Measurements from ENCODE around the gene POU2AF1. TPM values are rescaled to one million over a fixed set of nuclear protein-coding genes. Genes with fewer than 3 reads are reported as not detected.

Gene POU2AF1
- polyA plus RNA-seq, 2 donors = 0.55 to 0.73 TPM

DNA sequence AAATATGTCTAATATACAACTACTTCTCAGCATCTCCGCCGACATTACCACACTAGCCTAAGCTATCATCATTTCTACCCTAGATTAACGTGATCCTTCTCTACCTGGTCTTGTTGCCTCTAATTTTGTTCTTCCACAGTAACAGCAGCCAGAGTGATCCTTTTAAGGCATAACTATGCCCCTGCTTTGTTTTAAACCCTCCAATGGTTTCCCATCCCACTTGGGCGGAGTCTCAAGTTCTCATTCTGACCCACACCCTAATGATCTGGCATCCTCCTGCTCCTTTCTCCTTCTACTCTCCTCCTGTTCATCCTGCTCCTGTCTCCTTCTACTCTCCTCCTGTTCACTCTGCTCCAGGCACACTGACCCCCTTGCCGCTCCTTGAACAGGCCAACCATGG lies 31.9 kb upstream of the POU2AF1 start:
- no peak overlapping the region for H3K27ac ChIP-seq (ENCODE audit: low read depth in 2 of 2, low read length in 1 of 2)

DNA sequence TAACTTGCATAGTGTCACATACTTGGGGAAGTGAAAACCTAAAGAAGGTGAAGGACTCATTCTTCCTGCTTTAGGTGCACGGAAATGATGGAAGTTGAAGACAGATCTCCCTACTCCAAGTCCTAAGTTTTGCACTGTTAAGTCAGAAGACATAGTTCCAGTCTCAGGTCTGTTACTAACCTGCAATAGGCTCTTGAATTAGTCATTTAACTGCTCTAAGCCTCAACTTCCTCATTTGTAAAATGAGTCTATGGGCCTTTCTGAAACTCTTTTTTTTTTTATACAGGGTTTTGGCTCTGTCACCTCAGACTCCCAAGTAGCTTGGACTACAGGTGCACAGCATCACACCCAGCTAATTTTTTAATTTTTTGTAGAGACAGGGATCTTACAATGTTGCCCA lies 30.8 kb upstream of the POU2AF1 start:
- Histone ChIP-seq H3K36me3 (ENCODE audit: control insufficient read depth in 2 of 2, insufficient read depth in 2 of 2, low read length in 1 of 2) (no peaks in the 10 kb centered on the region), H3K27ac (ENCODE audit: low read depth in 2 of 2, low read length in 1 of 2) (no peak overlapping the region), H3K4me1 (ENCODE audit: control insufficient read depth in 2 of 2, insufficient read depth in 2 of 2, low read length in 1 of 2) (peaks cover 0 to 2% of the 10 kb centered on the region in 2 donors), H3K4me3 (ENCODE audit: low read depth in 1 of 2, low read length in 2 of 2) (no peak overlapping the region), H3K27me3 (ENCODE audit: control insufficient read depth in 1 of 2, insufficient read depth in 2 of 2, low read length in 2 of 2) (no peaks in the 10 kb centered on the region), H3K9me3 (ENCODE audit: control insufficient read depth in 2 of 2, insufficient read depth in 1 of 2, low read depth in 1 of 2, low read length in 1 of 2) (no peaks in the 10 kb centered on the region)
- WGBS, 2 donors = 79 to 84% methylated on average over 1 of the region's 1 CpG

More for the DNA sequence above, 31.9 kb upstream of the POU2AF1 start:
- no peaks in the 10 kb centered on the region for H3K27me3 ChIP-seq (ENCODE audit: control insufficient read depth in 1 of 2, insufficient read depth in 2 of 2, low read length in 2 of 2)
- H3K4me1 ChIP-seq (ENCODE audit: control insufficient read depth in 2 of 2, insufficient read depth in 2 of 2, low read length in 1 of 2) = peaks cover 0 to 2% of the 10 kb centered on the region in 2 donors
- H3K4me3 ChIP-seq (ENCODE audit: low read depth in 1 of 2, low read length in 2 of 2) = no peak overlapping the region
- WGBS, 2 donors = 93 to 99% methylated on average over 5 of the region's 5 CpGs
- no peaks in the 10 kb centered on the region for H3K36me3 ChIP-seq (ENCODE audit: control insufficient read depth in 2 of 2, insufficient read depth in 2 of 2, low read length in 1 of 2)
- no peaks in the 10 kb centered on the region for H3K9me3 ChIP-seq (ENCODE audit: control insufficient read depth in 2 of 2, insufficient read depth in 1 of 2, low read depth in 1 of 2, low read length in 1 of 2)

DNA sequence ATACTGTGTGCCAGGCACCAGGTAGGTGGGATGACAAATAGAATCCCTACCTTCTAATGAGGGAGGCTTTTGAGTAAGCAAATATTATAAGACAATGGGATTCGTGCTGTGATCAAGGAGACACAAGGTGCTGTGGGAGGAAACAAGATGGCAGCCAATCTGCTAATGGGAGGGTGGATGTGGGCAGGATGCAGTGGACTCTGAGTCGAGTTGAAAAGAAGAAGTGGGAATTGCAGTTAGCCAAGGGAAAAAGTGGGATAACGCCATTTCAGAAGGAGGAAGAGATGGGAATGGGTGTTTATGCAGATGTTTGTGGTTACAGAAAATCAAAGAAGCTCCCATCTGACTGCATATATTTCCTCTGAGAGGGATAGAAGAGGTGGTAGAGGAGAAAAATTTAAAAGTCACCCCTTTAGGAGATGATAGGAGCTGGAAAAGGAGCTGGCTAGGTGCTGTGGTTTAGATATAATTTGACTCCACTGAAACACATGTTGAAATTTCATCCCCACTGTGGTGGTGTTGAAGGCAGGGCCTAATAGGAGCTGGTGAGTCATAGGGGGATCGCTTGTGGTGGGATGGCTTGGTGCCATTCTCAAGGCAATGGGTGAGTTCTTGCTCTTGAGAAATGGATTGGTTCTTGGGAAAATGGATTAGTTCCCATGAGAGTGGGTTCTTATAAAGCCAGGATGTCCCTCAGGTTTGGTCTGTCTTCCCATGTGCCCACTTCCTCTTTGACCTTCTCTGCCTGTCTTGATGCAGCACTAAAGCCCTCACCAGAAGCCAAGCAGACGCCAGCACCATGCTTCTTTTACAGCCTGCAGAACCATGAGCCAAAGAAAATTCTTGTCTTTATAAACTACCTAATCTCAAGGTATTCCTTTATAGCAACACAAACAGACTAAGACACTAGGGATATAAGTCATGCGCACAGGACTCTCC lies 30.0 kb upstream of the POU2AF1 start:
- WGBS, 2 donors = 77 to 88% methylated on average over 6 of the region's 6 CpGs
- Histone ChIP-seq H3K4me1 (ENCODE audit: control insufficient read depth in 2 of 2, insufficient read depth in 2 of 2, low read length in 1 of 2) (no peaks in the 10 kb centered on the region), H3K4me3 (ENCODE audit: low read depth in 1 of 2, low read length in 2 of 2) (no peak overlapping the region), H3K9me3 (ENCODE audit: control insufficient read depth in 2 of 2, insufficient read depth in 1 of 2, low read depth in 1 of 2, low read length in 1 of 2) (no peaks in the 10 kb centered on the region), H3K36me3 (ENCODE audit: control insufficient read depth in 2 of 2, insufficient read depth in 2 of 2, low read length in 1 of 2) (no peaks in the 10 kb centered on the region), H3K27ac (ENCODE audit: low read depth in 2 of 2, low read length in 1 of 2) (no peak overlapping the region), H3K27me3 (ENCODE audit: control insufficient read depth in 1 of 2, insufficient read depth in 2 of 2, low read length in 2 of 2) (no peaks in the 10 kb centered on the region)

DNA sequence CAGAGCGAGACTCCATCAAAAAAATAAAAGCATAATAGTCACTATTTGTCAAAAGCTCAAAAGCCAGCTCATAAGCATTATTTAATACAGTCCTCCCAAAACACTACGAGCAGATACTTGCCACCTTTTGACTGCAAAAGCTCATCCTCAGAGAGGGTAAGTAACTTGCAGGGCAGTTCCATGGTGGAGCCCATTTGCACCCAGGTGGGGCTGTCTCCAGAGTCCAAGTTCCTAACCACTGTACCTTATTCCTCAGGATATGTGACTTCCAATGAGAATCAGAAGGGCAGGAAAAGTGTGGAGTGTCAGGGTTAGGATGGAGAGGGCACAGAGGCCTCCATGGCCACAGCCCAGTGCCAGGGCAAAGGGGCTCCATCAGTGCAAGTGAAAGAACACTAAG lies 28.6 kb upstream of the POU2AF1 start:
- Histone ChIP-seq H3K9me3 (ENCODE audit: control insufficient read depth in 2 of 2, insufficient read depth in 1 of 2, low read depth in 1 of 2, low read length in 1 of 2) (no peaks in the 10 kb centered on the region), H3K27me3 (ENCODE audit: control insufficient read depth in 1 of 2, insufficient read depth in 2 of 2, low read length in 2 of 2) (no peaks in the 10 kb centered on the region), H3K4me1 (ENCODE audit: control insufficient read depth in 2 of 2, insufficient read depth in 2 of 2, low read length in 1 of 2) (no peaks in the 10 kb centered on the region), H3K36me3 (ENCODE audit: control insufficient read depth in 2 of 2, insufficient read depth in 2 of 2, low read length in 1 of 2) (no peaks in the 10 kb centered on the region), H3K27ac (ENCODE audit: low read depth in 2 of 2, low read length in 1 of 2) (no peak overlapping the region), H3K4me3 (ENCODE audit: low read depth in 1 of 2, low read length in 2 of 2) (no peak overlapping the region)
- WGBS, 2 donors = 94 to 96% methylated on average over 2 of the region's 2 CpGs

DNA sequence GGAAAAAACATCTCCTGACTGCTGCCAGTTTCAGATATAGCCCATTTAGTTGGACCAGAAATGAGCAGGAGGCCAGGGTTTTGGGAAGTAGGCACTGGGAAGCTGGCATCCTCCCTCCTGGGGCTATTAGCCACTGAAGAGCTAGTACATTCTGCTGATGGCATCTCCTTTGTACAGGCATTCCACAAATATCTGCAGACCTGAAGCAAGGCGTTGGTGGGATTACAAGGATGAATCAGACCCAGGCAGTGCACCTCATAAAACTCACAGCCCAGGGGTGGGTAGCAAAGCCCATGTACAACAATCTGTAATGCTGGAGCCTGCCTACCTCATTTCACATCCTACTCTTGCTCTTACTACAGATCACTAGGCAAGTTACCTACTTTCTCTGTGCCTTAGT lies 27.5 kb upstream of the POU2AF1 start:
- H3K4me3 ChIP-seq (ENCODE audit: low read depth in 1 of 2, low read length in 2 of 2) = no peak overlapping the region
- WGBS, 2 donors = 42 to 64% methylated on average over 1 of the region's 1 CpG
- H3K27me3 ChIP-seq (ENCODE audit: control insufficient read depth in 1 of 2, insufficient read depth in 2 of 2, low read length in 2 of 2) = no peaks in the 10 kb centered on the region
- no peaks in the 10 kb centered on the region for H3K36me3 ChIP-seq (ENCODE audit: control insufficient read depth in 2 of 2, insufficient read depth in 2 of 2, low read length in 1 of 2)
- H3K4me1 ChIP-seq (ENCODE audit: control insufficient read depth in 2 of 2, insufficient read depth in 2 of 2, low read length in 1 of 2) = no peaks in the 10 kb centered on the region
- no peak overlapping the region for H3K27ac ChIP-seq (ENCODE audit: low read depth in 2 of 2, low read length in 1 of 2)
- H3K9me3 ChIP-seq (ENCODE audit: control insufficient read depth in 2 of 2, insufficient read depth in 1 of 2, low read depth in 1 of 2, low read length in 1 of 2) = no peaks in the 10 kb centered on the region

DNA sequence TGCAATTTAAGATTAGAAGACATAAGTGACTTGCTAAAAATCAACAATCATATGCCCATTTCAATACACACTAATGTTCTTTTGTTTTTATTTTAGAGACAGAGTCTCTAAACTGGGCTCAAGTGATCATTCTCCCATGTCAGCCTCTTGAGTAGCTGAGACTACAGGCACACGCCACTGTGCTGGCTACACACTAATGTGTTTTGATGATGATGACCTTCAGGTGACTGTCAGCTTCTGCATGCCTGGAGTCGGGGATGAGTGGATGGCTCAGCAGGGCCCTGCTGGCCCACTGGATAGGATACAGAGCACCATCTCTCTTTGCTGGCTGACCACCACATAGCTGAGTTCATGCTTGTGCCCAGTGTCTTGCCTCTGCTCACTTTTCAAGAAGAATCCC lies 27.0 kb upstream of the POU2AF1 start:
- H3K27ac ChIP-seq (ENCODE audit: low read depth in 2 of 2, low read length in 1 of 2) = no peak overlapping the region
- no peak overlapping the region for H3K4me3 ChIP-seq (ENCODE audit: low read depth in 1 of 2, low read length in 2 of 2)
- H3K4me1 ChIP-seq (ENCODE audit: control insufficient read depth in 2 of 2, insufficient read depth in 2 of 2, low read length in 1 of 2) = no peaks in the 10 kb centered on the region
- 70 to 78% methylated on average over 2 of the region's 2 CpGs for WGBS, 2 donors
- H3K36me3 ChIP-seq (ENCODE audit: control insufficient read depth in 2 of 2, insufficient read depth in 2 of 2, low read length in 1 of 2) = no peaks in the 10 kb centered on the region
- H3K9me3 ChIP-seq (ENCODE audit: control insufficient read depth in 2 of 2, insufficient read depth in 1 of 2, low read depth in 1 of 2, low read length in 1 of 2) = no peaks in the 10 kb centered on the region
- no peaks in the 10 kb centered on the region for H3K27me3 ChIP-seq (ENCODE audit: control insufficient read depth in 1 of 2, insufficient read depth in 2 of 2, low read length in 2 of 2)

DNA sequence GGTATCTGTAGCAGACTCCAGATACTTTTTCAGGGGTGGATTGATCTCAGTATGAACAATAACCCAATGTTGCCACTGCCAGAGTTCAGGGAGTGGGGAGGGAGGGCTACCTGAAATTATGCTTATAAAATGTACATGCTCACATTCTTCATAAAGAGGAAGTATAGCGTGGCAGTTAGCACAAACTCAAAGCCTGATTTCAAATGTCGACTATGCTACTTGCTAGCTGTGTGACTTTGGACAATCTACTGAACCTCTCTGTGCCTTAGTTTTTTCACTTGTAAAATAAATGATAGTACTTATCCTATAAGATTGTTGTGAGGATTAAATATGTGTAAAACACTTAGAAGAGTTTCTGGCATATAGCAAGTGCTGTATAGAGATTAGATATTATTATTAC lies 26.5 kb upstream of the POU2AF1 start:
- Histone ChIP-seq H3K4me3 (ENCODE audit: low read depth in 1 of 2, low read length in 2 of 2) (no peak overlapping the region), H3K36me3 (ENCODE audit: control insufficient read depth in 2 of 2, insufficient read depth in 2 of 2, low read length in 1 of 2) (no peaks in the 10 kb centered on the region), H3K27me3 (ENCODE audit: control insufficient read depth in 1 of 2, insufficient read depth in 2 of 2, low read length in 2 of 2) (no peaks in the 10 kb centered on the region), H3K27ac (ENCODE audit: low read depth in 2 of 2, low read length in 1 of 2) (no peak overlapping the region), H3K9me3 (ENCODE audit: control insufficient read depth in 2 of 2, insufficient read depth in 1 of 2, low read depth in 1 of 2, low read length in 1 of 2) (no peaks in the 10 kb centered on the region), H3K4me1 (ENCODE audit: control insufficient read depth in 2 of 2, insufficient read depth in 2 of 2, low read length in 1 of 2) (no peaks in the 10 kb centered on the region)
- 93 to 97% methylated on average over 2 of the region's 2 CpGs for WGBS, 2 donors

DNA sequence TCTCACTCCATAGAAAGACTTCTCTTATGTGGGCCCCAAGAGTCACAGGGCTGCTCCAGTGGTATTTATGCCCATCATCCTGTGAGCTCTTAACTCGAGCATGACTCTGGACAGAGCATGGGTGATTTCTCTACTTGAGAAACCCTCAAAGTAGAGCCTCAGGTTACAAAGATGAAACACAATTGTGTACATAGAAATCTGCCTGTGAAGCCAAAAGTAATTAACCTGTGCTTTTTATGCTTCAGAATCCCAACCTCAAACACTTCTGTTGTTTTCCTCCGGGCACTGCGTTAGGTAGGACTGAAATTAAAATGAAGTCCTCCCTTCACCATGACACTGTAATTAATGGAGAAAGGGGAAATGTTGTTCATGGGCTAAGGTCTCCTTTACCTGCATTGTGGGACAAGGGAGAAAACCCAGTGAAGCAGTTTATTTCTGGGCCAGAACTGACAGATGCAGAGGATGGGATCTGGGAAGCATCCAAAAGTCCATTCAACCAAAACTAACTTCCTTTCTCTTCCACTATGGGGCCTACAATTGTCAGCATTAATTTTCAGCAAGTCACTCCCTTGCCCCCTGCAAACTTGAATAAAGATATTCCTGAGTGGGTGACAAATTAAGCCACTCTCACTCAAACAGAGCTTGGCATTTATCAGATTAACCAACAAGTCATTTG lies 24.1 kb upstream of the POU2AF1 start:
- WGBS, 2 donors = 58 to 79% methylated on average over 3 of the region's 3 CpGs
- Histone ChIP-seq H3K27me3 (ENCODE audit: control insufficient read depth in 1 of 2, insufficient read depth in 2 of 2, low read length in 2 of 2) (no peaks in the 10 kb centered on the region), H3K27ac (ENCODE audit: low read depth in 2 of 2, low read length in 1 of 2) (no peak overlapping the region), H3K9me3 (ENCODE audit: control insufficient read depth in 2 of 2, insufficient read depth in 1 of 2, low read depth in 1 of 2, low read length in 1 of 2) (no peaks in the 10 kb centered on the region), H3K36me3 (ENCODE audit: control insufficient read depth in 2 of 2, insufficient read depth in 2 of 2, low read length in 1 of 2) (no peaks in the 10 kb centered on the region), H3K4me1 (ENCODE audit: control insufficient read depth in 2 of 2, insufficient read depth in 2 of 2, low read length in 1 of 2) (no peaks in the 10 kb centered on the region), H3K4me3 (ENCODE audit: low read depth in 1 of 2, low read length in 2 of 2) (no peak overlapping the region)

DNA sequence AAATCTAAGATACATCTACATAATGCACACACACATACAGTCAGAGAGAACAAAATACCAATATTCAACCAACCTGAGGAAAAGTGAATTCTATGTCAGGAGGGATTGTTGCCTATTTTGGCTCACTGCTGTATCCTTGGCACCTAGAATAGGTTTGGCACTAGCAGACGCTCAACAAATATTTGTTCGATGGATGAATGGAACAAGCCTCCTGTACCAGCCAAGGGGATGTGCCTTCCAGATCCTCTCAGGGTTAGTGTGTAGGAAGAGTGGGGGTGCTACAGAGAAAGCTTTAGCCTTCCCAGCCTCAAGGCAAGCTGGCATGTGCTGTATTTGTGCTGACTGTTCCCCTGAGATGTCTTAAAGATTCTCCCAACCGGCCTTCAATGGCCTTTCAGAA lies 23.3 kb upstream of the POU2AF1 start:
- Histone ChIP-seq H3K4me1 (ENCODE audit: control insufficient read depth in 2 of 2, insufficient read depth in 2 of 2, low read length in 1 of 2) (no peaks in the 10 kb centered on the region), H3K36me3 (ENCODE audit: control insufficient read depth in 2 of 2, insufficient read depth in 2 of 2, low read length in 1 of 2) (no peaks in the 10 kb centered on the region), H3K27ac (ENCODE audit: low read depth in 2 of 2, low read length in 1 of 2) (no peak overlapping the region), H3K27me3 (ENCODE audit: control insufficient read depth in 1 of 2, insufficient read depth in 2 of 2, low read length in 2 of 2) (no peaks in the 10 kb centered on the region), H3K9me3 (ENCODE audit: control insufficient read depth in 2 of 2, insufficient read depth in 1 of 2, low read depth in 1 of 2, low read length in 1 of 2) (no peaks in the 10 kb centered on the region), H3K4me3 (ENCODE audit: low read depth in 1 of 2, low read length in 2 of 2) (no peak overlapping the region)
- 54 to 56% methylated on average over 3 of the region's 3 CpGs for WGBS, 2 donors

All from esophagus (tissue), 2 donors.